Stimulated activated CD8-positive, alpha-beta memory T cell treated with anti-CD3 and anti-CD28 coated beads, Interleukin-4, amount 100 ng/mL, for 48 hours (primary cell): ENCODE results near the gene EEF1G.
"Not testable (repeated sequence)": the region's sequence is repeated elsewhere in the genome, so short reads cannot be mapped to it uniquely, and the experiment has no call there.

ENCODE experiments used
- DNase-seq: peaks from one replicate; pipeline ENCODE4 v3.0.0-alpha.2; 2020

EEF1G gene

GRCh38 chr11:62575837-62576236 is 2.1 kb upstream of the EEF1G start:
- DNase-seq, result no peak

- DNase-seq, result no peak
Observed at GRCh38 chr11:62575156-62575555, 1.5 kb upstream of the EEF1G start.

- DNase-seq, result no peak
Observed at GRCh38 chr11:62574363-62575071, 826 bp upstream of the EEF1G start.

GRCh38 chr11:62573006-62573591 is 592 bp downstream of the EEF1G start:
- DNase-seq, result no peak

- no peak for DNase-seq
Observed at GRCh38 chr11:62572431-62572830, 1.3 kb downstream of the EEF1G start.

- not testable (repeated sequence) for DNase-seq
Observed at GRCh38 chr11:62571493-62571892, 2.2 kb downstream of the EEF1G start.

- not testable (repeated sequence) for DNase-seq
Observed at GRCh38 chr11:62570903-62571302, 2.8 kb downstream of the EEF1G start.

- no peak for DNase-seq
Observed at GRCh38 chr11:62569611-62570010, 4.1 kb downstream of the EEF1G start.

- DNase-seq, result no peak
Observed at GRCh38 chr11:62567018-62567633, 6.6 kb downstream of the EEF1G start.

GRCh38 chr11:62566247-62566646 is 7.4 kb downstream of the EEF1G start:
- DNase-seq, result no peak

- DNase-seq, result no peak
Observed at GRCh38 chr11:62565100-62565802, 8.4 kb downstream of the EEF1G start.

GRCh38 chr11:62561677-62562230 is 11.9 kb downstream of the EEF1G start:
- DNase-seq, result not testable (repeated sequence)

GRCh38 chr11:62560566-62561103 is 13.1 kb downstream of the EEF1G start:
- peak; percentile 83 for DNase-seq

- not testable (repeated sequence) for DNase-seq
Observed at GRCh38 chr11:62559626-62560025, 14.1 kb downstream of the EEF1G start.

GRCh38 chr11:62559204-62559603 is 14.5 kb downstream of the EEF1G start:
- DNase-seq, result no peak

- no peak for DNase-seq
Observed at GRCh38 chr11:62558669-62559068, 15.0 kb downstream of the EEF1G start.

GRCh38 chr11:62556875-62557631 is 16.6 kb downstream of the EEF1G start:
- DNase-seq, result peak; percentile 78

GRCh38 chr11:62556108-62556874 is 17.4 kb downstream of the EEF1G start:
- peak; percentile 87 for DNase-seq

GRCh38 chr11:62555464-62556107 is 18.1 kb downstream of the EEF1G start:
- DNase-seq, result peak; percentile 62

GRCh38 chr11:62554387-62555167 is 19.1 kb downstream of the EEF1G start:
- DNase-seq, result no peak
